AG20443 (cell line): ENCODE data around the gene HSPG2.

Experiments
- DNase-seq: peaks from one replicate; pipeline ENCODE4 v3.0.0; 2012; ENCODE audit warnings: low spot score, mixed read lengths

The HSPG2 gene

DNA sequence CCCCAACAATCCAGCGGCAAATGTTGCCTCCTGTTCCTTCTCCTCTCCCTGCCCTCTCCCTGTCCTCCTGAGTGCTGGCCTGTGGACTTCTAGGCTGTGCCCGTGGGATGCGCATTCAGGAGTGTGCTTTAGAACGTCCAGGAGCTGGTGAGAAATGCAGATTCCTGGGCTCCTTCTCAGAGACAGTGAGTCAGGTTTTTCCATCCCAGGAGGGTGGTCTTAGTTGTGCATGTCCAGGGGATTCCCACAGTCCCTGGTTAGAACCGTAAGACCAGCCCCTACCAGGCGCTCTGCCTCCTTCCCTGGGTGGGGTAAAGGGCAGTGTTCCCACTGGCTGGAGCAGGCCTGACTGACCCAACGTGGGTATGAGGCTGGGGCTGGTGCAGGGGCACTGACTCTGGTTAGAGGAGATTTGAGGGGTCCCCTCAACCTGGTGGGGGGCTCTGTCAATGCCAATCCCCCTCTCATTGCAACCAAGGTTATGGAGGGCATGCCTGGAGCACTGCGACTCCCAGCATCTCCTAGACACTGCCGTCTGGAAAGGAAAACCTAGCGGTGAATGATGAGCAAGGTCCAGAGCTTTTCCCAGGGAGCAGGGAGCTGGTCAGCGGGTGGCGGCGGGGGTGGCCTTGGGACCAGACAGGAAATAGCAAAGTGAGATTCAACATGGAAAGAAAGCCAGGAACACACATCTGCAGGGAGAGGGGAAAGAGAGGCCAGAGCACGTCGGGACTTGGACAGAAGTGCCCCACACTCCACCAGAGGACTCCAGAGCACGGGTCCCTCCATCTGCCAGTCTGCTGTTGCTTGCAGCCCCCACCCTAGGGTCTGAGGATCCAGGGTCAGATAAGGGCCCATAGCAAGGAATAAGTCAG, 38.5 kb downstream of the HSPG2 start:
- peak; percentile 81 for DNase-seq

DNA sequence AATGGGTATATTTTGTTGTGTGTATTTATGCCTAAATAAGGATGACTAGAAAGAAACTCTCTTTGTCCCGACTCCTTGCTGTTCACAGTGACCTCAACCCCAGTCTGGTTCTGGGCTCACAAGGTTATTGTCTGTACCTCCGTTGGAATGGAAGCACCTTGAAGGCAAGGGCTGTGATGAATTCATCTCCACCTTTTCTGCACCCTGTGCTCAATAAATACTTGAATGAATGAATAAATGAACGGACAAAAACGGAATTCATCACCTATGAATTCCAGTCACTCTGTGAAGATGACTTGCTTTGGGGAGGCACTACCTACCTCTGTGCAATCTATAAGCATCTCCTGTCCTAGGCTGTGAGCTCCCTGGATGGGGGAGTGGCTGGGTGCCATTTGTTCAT, 39.3 kb downstream of the HSPG2 start:
- DNase-seq: no peak

DNA sequence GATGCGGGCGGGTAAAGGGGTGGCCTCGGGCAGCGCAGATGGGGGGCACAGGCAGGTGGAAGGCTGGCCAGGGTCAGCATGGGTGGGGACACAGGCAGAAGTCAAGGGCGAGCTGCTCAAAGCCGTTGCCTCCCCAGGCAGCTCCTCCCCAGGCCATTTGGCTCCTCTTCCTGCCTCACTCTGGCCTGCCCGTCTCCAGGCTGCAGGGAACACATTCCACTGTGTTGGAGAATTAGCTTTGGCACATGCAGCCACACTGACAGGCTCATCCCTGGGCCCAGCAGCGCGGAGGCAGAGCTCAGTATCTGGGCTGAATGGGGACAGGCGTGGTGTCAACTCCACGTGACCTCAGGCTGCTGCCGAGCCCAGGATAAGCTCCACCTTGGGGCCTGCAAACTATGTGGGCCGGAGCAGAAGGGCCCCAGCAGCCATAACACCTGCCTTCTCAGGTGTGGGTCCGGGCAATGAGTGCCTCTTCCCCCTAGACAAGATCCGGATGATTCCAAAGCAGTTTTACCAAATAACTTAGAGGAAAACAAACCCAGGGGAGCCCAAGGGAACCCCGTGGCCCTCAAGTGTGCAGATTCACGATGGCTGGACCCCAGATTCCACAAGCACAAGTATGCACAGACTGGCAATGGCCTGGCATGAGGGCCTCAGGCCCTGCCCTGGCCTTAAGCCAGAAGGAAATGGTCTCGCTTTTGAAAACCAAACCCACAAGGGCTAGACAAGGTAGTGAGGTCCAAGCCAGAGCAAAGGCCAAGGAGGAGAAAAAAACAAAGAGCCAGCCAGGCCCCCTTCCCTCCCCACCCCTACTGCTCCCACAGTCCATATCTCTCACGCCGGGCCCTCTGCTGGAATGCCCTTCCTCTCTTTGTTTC, 40.2 kb downstream of the HSPG2 start:
- DNase-seq: peak; percentile 86

DNA sequence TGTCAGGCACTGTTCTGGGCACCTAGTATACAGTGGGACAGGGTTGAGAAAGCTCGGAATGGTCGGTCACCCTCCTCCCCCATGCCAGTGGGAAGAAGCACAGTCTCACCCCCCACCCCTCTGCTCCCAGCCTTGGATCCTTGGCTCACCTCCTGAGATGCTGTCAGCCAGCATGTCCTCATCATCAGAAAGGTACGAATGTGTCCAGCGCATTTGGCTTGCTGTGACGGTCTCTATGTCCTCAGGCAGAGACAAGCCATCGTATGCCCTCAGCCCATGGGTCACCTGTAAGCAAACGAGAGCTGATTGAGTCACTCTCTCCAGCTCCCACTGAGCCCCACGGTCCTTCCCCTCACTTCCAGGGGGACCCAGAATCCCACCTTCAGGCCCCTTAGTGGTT, 41.1 kb downstream of the HSPG2 start:
- no peak for DNase-seq

DNA sequence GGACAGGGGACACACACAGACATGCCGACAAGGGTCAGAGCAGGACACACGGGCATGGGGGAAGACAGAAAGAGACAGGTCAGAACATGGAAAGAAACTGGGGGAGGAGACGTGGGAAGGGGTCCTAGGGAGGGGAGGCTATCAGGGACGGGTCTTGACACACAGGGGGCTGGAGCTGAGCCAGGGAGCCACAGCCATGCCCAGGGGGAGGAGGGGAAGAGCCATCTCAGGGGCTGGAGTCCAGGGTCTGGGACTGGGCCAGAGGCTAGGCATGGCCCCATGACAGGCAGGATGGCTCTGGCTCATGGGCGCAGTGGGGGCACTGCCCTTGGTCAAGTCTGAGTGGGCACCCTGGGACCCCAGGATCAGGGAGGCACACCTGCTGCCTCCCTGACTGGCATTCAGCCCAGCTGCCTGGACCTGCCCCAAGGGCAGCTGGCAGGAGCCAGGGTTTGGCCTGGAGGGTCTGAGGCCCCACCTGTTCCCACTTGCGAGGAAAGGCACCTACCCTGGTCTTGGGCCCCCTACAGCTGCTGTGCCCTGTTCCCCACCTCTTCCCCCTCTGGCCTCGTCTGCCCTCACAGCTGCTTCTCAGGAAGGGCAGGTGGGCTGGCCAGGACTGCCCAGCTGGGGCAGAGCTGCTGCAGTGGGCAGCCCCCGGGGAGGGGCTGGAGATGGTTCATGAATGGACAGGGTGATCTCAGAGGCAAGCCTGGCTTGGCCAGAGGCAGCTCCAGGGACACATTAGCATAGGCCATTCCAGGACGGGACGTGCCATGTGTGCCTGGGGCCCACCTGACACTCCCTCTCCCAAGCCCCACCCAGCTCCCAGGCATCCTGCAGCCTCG, 42.9 kb downstream of the HSPG2 start:
- no peak for DNase-seq

DNA sequence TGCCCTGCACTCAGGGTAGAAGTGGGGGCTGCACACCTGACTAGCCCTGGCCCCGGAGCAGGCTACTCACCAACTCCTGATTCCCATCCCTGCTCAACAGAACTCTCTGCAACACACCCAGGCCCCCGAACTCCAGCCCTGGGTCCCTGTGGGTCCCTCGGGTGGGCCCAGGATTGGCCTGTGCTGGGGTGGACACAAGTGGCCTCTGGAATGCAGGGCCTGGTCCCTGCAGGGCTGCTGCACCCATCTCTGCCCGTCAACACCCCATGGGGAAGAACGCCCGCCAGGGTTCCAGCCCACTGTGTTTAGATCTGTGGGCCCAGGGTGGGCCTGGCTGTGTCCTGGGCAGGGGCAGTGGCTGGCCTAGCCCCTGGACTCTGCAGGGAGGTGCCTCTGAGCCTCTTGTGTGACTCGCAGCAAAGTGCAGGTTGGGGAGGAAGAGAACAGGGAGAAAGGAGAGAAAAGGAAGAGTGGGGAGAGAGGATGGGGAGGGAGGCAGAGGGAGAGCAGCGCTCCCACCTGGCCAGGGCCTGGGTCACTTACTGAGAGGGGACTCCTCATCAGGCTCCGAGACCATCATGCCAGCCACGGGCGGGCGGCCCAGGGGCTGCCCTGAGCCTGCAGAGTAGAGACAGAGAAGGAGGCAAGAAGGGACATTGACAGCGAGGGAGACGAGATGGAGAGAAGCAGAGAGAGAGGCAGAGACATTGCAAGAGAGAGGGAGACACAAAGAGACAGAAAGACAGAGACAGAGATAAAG, 43.9 kb downstream of the HSPG2 start:
- no peak for DNase-seq

DNA sequence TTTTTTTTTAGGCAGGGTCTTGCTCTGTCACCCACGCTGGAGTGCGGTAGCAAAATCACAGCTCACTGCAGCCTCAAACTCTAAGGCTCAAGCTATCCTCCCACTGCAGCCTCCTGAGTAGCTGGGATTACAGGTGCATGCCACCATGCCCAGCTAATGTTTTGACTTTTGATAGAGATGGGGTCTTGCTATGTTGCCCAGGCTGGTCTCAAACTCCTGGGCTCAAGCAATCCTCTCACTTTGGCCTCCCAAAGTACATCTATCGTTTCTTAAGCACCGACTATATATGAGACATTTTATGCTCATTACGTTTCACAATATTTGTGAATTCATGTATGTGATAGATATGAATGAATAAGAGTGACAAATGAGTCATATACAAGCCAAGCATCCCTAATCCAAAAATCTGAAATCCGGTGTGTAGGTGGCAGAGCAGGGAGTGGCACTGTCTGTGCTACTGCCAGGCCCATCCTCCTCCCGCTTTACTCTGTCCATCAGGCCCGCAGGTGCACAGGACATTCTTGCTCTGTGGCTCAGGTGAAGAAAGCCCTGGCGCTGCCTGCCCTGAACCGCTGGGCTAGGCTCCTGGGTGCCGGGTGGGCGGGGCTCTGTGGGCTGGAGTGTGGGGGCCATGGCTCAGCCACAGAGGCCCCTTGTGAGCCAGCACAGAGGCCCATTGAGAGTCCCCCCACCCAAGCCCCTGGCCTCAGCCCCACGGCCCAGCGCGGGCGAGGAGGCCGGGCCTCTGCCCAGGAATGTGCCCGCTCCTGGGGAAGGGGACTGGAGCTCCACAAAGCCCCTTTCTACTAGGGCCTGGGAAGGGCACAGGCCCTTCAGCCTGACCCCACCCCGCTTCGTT, 45.3 kb downstream of the HSPG2 start:
- no peak for DNase-seq

DNA sequence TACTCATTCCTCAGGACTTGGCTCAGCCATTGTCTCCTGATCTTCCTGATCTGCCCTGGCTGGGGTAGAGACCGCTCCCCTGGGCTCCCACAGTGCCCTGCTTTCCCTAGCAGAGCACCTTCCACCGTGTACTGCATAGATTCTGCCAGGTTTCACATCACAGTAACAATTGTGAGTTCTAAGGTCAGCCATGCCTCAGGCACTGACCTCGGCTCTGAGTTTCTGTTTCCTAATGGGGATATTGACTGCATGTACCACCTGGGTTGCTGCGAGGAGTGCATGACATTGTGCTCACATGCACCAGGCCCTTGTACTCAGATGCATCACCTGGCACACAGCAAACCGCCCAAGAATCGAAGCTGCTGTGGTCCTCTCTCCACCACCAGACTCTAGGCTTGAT, 46.0 kb downstream of the HSPG2 start:
- DNase-seq: no peak

DNA sequence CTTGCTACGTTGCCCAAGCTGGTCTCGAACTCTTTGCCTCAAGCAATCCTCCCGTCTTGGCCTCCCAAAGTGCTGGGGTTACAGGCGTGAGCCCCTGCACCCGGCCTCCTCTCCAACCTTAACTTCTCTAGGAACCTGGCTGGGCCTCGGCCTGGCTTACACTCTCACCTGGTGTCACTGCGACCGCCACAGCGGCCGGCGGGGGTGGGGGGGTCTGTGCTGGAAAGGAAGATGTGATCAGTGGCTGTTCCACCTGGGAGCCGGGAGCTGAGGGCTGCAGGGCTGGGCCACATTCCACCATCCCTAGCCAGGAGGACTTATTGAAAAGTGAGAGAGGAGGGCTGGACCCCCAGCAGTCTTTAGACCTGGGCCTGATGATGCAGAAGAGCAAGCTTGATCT, 48.6 kb downstream of the HSPG2 start:
- DNase-seq: no peak

DNA sequence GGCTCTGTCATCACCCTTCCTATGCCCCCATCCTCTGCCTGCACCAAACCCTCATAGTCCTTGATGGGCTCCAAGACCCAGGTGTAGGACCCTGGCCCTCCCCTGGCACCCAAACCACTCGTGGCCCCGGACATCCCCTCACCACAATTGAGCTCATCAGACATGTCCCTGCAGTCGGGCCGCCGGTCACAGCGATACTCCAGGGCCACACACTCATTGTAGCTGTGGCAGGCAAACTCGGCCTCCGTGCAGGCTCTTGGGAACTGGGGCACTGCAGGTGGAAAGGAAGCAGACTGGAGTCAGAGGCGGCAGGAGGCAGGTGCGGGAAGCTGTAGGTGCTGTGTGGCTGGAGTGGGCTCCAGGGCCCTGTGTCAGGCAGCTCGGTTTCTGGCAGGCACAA, 49.3 kb downstream of the HSPG2 start:
- no peak for DNase-seq

GRCh38 chr1:21887216-21887736, 49.8 kb downstream of the HSPG2 start:
- no peak for DNase-seq

DNA sequence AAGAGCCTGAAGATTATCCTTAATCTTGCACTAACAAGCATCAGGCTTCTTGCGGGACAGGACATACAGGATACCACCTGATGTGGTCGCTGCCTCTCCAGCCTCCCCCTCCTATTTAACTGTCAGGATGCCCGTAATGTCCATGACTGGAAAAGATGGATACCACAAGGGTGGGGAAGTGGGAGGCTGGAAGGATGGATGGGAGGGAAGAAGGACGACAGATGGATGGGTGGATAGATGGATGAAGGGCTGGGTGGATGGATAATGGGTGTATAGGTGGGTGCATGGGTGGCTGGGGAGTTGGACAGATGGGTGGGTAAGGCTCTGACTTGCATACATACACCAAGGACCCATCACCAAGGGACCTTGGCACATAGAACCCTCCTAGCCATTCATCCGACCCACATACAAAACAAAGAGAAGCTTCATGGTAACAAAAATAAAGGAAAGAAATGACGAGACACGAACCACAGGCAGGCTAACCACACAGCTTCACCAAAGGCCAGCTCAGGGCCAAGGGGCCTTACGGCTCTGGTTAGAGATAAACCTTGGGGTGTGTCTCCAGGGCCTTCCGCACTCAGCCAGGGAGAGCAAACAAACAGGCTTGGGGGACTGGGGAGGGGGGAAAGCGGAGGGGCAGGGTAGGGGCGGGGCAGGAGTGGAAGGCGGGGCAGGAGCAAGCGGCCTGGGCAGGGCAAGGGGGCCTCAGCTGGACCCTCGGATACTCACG, 50.5 kb downstream of the HSPG2 start:
- no peak for DNase-seq

- no peak for DNase-seq
Measured at GRCh38 chr1:21885236-21886037, 51.7 kb downstream of the HSPG2 start.

GRCh38 chr1:21884456-21885235, 52.5 kb downstream of the HSPG2 start:
- no peak for DNase-seq

GRCh38 chr1:21882721-21883415, 54.2 kb downstream of the HSPG2 start:
- no peak for DNase-seq

- DNase-seq: no peak
Measured at GRCh38 chr1:21881250-21881649, 55.9 kb downstream of the HSPG2 start.

DNA sequence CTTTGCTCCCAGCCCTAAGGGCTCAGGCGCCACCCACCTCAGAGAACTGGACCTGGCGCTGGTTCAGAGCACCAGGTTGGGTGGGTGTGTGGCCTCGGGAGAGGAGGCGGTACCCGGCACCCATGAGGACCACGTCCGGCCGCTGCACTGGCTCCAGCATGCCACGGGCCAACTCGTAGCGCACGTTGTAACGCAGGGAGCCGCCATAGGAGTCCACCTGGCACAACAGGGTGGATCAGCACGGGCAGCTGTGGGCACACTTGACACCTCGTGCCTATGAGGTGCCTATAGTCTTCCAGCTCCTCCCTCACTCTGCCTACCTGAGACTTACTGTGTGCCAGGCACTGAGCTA, 56.5 kb downstream of the HSPG2 start:
- DNase-seq: no peak
